SU-DHL-6 (cell line): ENCODE results near the gene HSH2D.

Experiments used
- H2AFZ ChIP-seq: fragments of 200-600 bp; sonication (generic); 2 replicates; pipeline ENCODE4 v1.6.1; 2014; ENCODE audit warnings: low read depth, mild to moderate bottlenecking, moderate library complexity, mixed read lengths, antibody characterized with exemption, low read length; ENCODE audit not compliant: severe bottlenecking
- H3F3A ChIP-seq: fragments of 200-600 bp; shearing (Covaris generic); 2 replicates; pipeline ENCODE4 v1.6.0; 2016; ENCODE audit warnings: antibody characterized with exemption, mild to moderate bottlenecking; ENCODE audit not compliant: insufficient read depth
- H3K27ac ChIP-seq: fragments of 200-600 bp; sonication (generic); 2 replicates; pipeline ENCODE4 v1.5.1; 2016; ENCODE audit warnings: low read depth, mild to moderate bottlenecking, low read length, moderate library complexity, mixed read lengths
- H3K27me3 ChIP-seq: fragments of 200-600 bp; sonication (generic), shearing (Covaris generic); 2 replicates; pipeline ENCODE4 v1.6.0; 2014; ENCODE audit warnings: mild to moderate bottlenecking, low read length
- H3K36me3 ChIP-seq: fragments of 200-600 bp; sonication (generic); 2 replicates; pipeline ENCODE4 v1.6.1; 2014; ENCODE audit warnings: mild to moderate bottlenecking, low read length, mixed read lengths
- H3K4me2 ChIP-seq: fragments of 300-600, 200-600 bp; shearing (Covaris generic), sonication (generic); 2 replicates; pipeline ENCODE4 v1.6.0; 2014; ENCODE audit warnings: low read length, low read depth, mild to moderate bottlenecking; ENCODE audit not compliant: poor library complexity, severe bottlenecking
- H3K4me3 ChIP-seq: fragments of 200-600 bp; sonication (generic); 2 replicates; pipeline ENCODE4 v1.5.1; 2014; ENCODE audit warnings: antibody characterized with exemption, low read length, mild to moderate bottlenecking, mixed read lengths; ENCODE audit not compliant: insufficient read depth, poor library complexity, severe bottlenecking
- H3K79me2 ChIP-seq: fragments of 200-600 bp; sonication (generic); 2 replicates; pipeline ENCODE4 v1.6.1; 2014; ENCODE audit warnings: mild to moderate bottlenecking, low read length, moderate library complexity; ENCODE audit not compliant: insufficient read depth
- H3K9ac ChIP-seq: fragments of 200-600 bp; sonication (generic); 2 replicates; pipeline ENCODE4 v1.7.0; 2014; ENCODE audit warnings: mild to moderate bottlenecking, low read length
- H3K9me2 ChIP-seq: fragments of 200-600 bp; sonication (generic); replicated peaks from 2 replicates; pipeline ENCODE4 v1.6.1; 2014; ENCODE audit warnings: low read length; ENCODE audit not compliant: insufficient read depth
- H3K9me3 ChIP-seq: fragments of 200-600 bp; sonication (generic); 2 replicates; pipeline ENCODE4 v1.6.1; 2014; ENCODE audit warnings: low read length, mixed read lengths; ENCODE audit not compliant: insufficient read depth
- H4K20me1 ChIP-seq: fragments of 200-600 bp; sonication (generic); 2 replicates; pipeline ENCODE4 v1.6.1; 2014; ENCODE audit warnings: low read depth, mild to moderate bottlenecking, antibody characterized with exemption, low read length, moderate library complexity, mixed read lengths
- EZH2phosphoT487 ChIP-seq: fragments of 200-600 bp; sonication (generic), shearing (Covaris generic); conservative IDR thresholded peaks from 2 replicates; pipeline ENCODE4 v1.6.1; 2018; ENCODE audit warnings: mild to moderate bottlenecking, antibody characterized with exemption, low read length, moderate library complexity, mixed read lengths
- TF ChIP-seq, protein P1 (sequence below): fragments of 200-600 bp; sonication (generic); IDR thresholded peaks from one replicate; pipeline ENCODE4 v1.5.1; 2017; ENCODE audit warnings: antibody characterized with exemption, mild to moderate bottlenecking, low read length, moderate library complexity; ENCODE audit not compliant: insufficient read depth, poor library complexity, severe bottlenecking

Gene HSH2D

DNA sequence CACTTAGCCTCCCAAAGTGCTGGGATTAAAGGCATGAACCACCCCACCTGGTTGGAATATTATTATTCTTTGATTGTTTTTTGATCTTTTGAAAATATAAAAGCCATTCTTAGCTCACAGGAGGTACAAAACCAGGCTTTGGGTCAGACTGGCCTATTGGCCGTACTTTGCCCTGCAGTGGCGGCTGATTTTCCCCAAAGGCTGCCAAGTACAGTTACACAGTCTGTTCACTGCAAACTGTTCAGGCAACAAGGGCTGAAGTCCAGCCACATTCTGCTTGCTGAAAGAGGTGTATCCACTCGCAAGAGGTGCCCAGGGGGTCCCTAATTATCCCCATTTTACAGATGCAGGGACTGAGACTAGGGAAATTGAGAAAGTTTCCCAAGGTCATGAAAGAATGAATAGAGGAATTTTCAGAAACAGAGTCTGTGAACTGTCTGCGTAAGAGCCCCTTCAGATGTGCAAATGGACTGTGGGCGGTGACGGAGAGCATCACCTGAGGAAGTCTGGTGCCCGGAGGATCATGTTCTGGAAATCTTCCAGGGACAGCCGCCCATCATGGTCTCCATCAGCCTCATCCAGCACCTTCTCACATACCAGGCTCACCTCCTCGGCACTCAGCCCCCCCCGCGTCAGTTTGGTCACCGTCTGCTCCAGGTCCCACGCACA is 20.9 kb downstream of the HSH2D start:
- Histone ChIP-seq H3K9ac (no peak overlapping the region), H3K4me3 (no peak overlapping the region), H3K9me2 (no peaks in the 10 kb centered on the region), H3F3A (no peaks in the 10 kb centered on the region), H3K9me3 (no peaks in the 10 kb centered on the region), H3K27me3 (no peaks in the 10 kb centered on the region), H4K20me1 (no peaks in the 10 kb centered on the region), H3K36me3 (no peaks in the 10 kb centered on the region), H2AFZ (no peak overlapping the region), H3K4me2 (no peak overlapping the region), H3K79me2 (no peaks in the 10 kb centered on the region), H3K27ac (no peak overlapping the region)
- TF ChIP-seq, protein P1, sequence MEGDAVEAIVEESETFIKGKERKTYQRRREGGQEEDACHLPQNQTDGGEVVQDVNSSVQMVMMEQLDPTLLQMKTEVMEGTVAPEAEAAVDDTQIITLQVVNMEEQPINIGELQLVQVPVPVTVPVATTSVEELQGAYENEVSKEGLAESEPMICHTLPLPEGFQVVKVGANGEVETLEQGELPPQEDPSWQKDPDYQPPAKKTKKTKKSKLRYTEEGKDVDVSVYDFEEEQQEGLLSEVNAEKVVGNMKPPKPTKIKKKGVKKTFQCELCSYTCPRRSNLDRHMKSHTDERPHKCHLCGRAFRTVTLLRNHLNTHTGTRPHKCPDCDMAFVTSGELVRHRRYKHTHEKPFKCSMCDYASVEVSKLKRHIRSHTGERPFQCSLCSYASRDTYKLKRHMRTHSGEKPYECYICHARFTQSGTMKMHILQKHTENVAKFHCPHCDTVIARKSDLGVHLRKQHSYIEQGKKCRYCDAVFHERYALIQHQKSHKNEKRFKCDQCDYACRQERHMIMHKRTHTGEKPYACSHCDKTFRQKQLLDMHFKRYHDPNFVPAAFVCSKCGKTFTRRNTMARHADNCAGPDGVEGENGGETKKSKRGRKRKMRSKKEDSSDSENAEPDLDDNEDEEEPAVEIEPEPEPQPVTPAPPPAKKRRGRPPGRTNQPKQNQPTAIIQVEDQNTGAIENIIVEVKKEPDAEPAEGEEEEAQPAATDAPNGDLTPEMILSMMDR, result no peak
- TF ChIP-seq EZH2phosphoT487, result no peak

DNA sequence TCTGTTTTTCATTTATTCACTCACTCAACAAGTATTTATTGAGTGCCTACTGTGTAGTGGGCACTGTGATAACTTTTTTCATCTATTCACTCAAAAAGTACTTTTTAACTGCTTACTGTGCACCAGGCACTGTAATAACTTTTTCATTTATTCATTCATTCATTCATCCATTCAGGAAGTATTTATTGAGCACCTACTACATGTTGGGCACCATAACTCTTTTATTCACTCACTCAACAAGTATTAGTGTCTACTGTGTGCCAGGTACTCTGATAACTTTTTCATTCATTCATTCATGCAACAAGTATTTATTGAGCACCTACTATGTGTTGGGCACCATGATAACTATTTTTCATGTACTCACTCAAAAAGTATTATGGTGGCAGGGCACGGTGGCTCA is 22.9 kb downstream of the HSH2D start:
- Histone ChIP-seq H3K9me2 (no peaks in the 10 kb centered on the region), H3K36me3 (no peaks in the 10 kb centered on the region), H4K20me1 (no peaks in the 10 kb centered on the region), H2AFZ (no peak overlapping the region), H3F3A (no peaks in the 10 kb centered on the region), H3K27me3 (no peaks in the 10 kb centered on the region), H3K9ac (no peak overlapping the region), H3K27ac (no peak overlapping the region), H3K4me3 (no peak overlapping the region), H3K79me2 (no peaks in the 10 kb centered on the region), H3K9me3 (no peaks in the 10 kb centered on the region), H3K4me2 (no peak overlapping the region)
- no peak for TF ChIP-seq EZH2phosphoT487
- TF ChIP-seq, protein P1, result no peak

GRCh38 chr19:16167055-16167454 is 23.6 kb downstream of the HSH2D start:
- Histone ChIP-seq H3K9ac (no peak overlapping the region), H3K4me3 (no peak overlapping the region), H3K36me3 (no peaks in the 10 kb centered on the region), H3F3A (no peaks in the 10 kb centered on the region), H3K27ac (no peak overlapping the region), H4K20me1 (no peaks in the 10 kb centered on the region), H3K9me3 (no peaks in the 10 kb centered on the region), H3K9me2 (no peaks in the 10 kb centered on the region), H2AFZ (no peak overlapping the region), H3K27me3 (no peaks in the 10 kb centered on the region), H3K79me2 (no peaks in the 10 kb centered on the region), H3K4me2 (no peak overlapping the region)
- TF ChIP-seq, protein P1, result no peak
- no peak for TF ChIP-seq EZH2phosphoT487
